ENCODE data around the gene UBE2Z.

GRCh38 chr17:48907713-48908046 lies 527 bp upstream of the UBE2Z start:
- no peak for TF ChIP-seq SP2 (CRISPR knock-in tag; IDR thresholded peaks at IDR 0.05)
- TF ChIP-seq POLR2AphosphoS5 (IDR thresholded peaks at IDR 0.05; ENCODE audit: low read depth, low read length), result no peak

Measured in HepG2 (cell line).